Hematopoietic multipotent progenitor cell (in vitro differentiated cells): ENCODE results near the gene ALAS1. TPM values are rescaled to one million over a fixed set of nuclear protein-coding genes. Genes with fewer than 3 reads are reported as not detected.
A peak's percentile ranks its signal among the peaks of the same experiment; 100 is the strongest.

Experiments used
- DNase-seq, 3 donors: peaks; one replicate each; pipeline ENCODE4 v3.0.0-alpha.2; 2011 to 2015; ENCODE audit warnings: low read depth in 2 of 3, low spot score in 2 of 3
- total RNA-seq: library from RNA; depleted of rRNA; stranded (reverse); fragments of >200 nt; gene quantifications from one replicate; pipeline ENCODE4 v1.2.3, GENCODE V29; 2012

Gene ALAS1
- total RNA-seq, 1 donor, result 25.6 TPM

GRCh38 chr3:52197499-52197841 is 490 bp upstream of the ALAS1 start:
- DNase-seq, result no peak

- no peak for DNase-seq
Measured at GRCh38 chr3:52198643-52199608, 966 bp downstream of the ALAS1 start.

- DNase-seq, result no peak
Measured at GRCh38 chr3:52200981-52201679, 3.2 kb downstream of the ALAS1 start.

GRCh38 chr3:52202384-52203077 is 4.6 kb downstream of the ALAS1 start:
- no peak for DNase-seq

- DNase-seq, result no peak
Measured at GRCh38 chr3:52203701-52204100, 5.7 kb downstream of the ALAS1 start.

GRCh38 chr3:52204337-52205073 is 6.5 kb downstream of the ALAS1 start:
- DNase-seq, result no peak

- DNase-seq, result no peak
Measured at GRCh38 chr3:52205727-52206372, 7.9 kb downstream of the ALAS1 start.

GRCh38 chr3:52208556-52208955 is 10.6 kb downstream of the ALAS1 start:
- DNase-seq, result no peak

- DNase-seq, result no peak
Measured at GRCh38 chr3:52210037-52210436, 12.1 kb downstream of the ALAS1 start.

- no peak for DNase-seq
Measured at GRCh38 chr3:52210550-52211046, 12.6 kb downstream of the ALAS1 start.

- DNase-seq, result no peak
Measured at GRCh38 chr3:52211268-52211891, 13.4 kb downstream of the ALAS1 start.

GRCh38 chr3:52213005-52213404 is 15.0 kb downstream of the ALAS1 start:
- DNase-seq, result no peak

GRCh38 chr3:52213901-52214300 is 15.9 kb downstream of the ALAS1 start:
- DNase-seq, result no peak

- DNase-seq, result no peak
Measured at GRCh38 chr3:52215351-52215750, 17.4 kb downstream of the ALAS1 start.

- peak in 2 of 3 donors; percentile 62 to 79 for DNase-seq
Measured at GRCh38 chr3:52216585-52217408, 18.8 kb downstream of the ALAS1 start.

GRCh38 chr3:52217409-52217805 is 19.4 kb downstream of the ALAS1 start:
- DNase-seq, result no peak

GRCh38 chr3:52218026-52218425 is 20.1 kb downstream of the ALAS1 start:
- DNase-seq, result no peak

- DNase-seq, result no peak
Measured at GRCh38 chr3:52218454-52218853, 20.5 kb downstream of the ALAS1 start.
